Eye (tissue), 1 donor: ENCODE measurements around the gene FKBP1A.

Experiments used
- DNase-seq: peaks from one replicate; pipeline ENCODE4 v3.0.0-alpha.2; 2015

Gene FKBP1A

DNA sequence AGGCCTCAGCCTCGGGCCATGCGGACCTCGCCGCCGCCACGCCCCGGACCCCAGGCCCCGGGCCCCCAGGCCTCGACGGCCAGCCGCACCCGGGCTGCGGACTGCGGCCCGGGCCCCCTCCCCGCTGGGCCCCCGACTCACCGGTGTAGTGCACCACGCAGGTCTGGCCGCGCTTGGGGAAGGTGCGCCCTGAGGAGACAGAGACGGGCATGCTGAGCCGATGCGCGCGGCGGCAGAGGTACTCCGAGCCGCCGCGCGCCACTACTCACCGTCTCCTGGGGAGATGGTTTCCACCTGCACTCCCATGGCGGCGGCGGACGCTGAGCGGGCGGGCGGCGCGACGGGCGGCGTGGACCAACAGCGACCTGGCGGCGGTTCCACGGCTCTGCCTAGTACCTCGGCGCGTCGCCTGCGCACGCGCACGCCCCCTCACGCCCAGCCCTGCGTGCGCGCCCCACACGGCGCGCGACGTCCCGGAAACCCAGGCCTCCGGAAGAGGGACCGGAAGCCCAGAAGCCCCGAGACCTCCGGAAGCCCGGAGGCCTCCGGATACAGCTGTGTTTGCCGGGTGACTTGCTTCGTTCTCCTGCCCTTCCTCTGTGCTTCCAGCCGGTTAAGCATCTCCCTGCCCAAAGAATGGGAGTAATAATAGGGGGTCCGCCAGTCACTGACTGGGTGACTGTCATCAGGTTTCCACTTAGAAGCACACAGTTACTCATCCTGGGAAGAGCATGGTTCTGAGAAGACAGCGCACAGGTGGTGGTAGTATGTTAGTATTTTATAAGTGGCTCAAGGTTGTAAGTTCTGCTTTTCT, at the start of gene FKBP1A:
FKBP1A (minus strand) TSS at position 362 of the 814 bp plus-strand sequence; CDS start at position 306, 56 bp downstream.
- peak; percentile 96 for DNase-seq

DNA sequence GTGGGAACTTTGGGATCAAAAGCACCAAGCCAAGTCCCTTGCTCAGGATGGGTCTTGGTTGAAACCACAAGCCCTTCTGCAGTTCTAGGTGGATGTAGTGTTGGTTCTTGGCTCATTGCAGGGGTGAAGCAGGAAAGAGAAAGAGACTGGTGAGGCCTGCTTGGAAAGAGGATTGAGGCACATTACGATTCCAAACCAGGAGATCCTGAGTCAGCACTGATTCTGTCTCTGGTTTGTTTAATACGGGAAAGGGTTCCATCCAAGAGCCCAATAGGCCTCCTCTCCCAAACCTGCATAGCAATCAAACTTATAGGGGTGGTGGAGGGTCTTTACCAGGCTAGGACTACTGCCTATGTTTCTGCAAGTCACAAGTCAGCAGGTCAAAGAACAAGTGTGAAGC, 49.5 kb upstream of the FKBP1A start:
- DNase-seq = no peak

DNA sequence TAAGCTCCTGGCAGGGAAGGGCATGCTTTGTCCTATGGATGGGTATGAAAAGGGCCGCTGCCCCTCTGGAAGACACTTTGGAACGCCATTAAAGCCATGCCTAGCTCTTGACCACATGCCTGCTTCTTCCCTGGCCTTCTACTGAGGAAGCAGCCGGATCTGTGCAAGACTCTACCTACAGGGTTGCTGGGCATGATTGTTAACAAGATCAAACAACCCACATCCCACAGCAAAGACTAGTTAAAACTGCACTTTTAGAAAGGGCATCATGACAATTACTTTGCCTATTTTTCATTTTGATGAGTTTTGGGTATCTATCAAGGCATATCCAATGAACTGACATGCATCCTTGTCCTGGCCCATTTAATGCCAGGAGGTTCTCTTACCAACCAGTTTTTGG, 48.3 kb upstream of the FKBP1A start:
- DNase-seq = no peak

DNA sequence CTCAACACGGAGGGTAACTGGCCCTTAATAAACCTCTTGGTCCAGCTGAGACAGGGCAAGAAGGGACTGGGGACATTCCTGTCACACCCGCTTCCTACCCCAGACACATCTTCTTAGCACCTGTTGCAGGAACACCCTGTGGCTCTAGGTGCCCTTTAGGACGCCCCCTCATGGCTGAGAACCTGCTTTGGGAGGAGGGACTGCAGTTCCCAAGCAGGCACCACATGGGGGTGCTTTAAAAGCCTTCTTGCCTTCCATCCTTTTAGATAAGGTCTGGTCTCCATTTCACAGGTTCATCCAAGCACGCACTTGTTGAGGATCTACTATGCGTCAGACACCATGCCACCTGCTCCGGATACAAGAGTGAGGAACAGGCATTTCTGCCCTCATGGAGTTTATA, 47.2 kb upstream of the FKBP1A start:
- no peak for DNase-seq

DNA sequence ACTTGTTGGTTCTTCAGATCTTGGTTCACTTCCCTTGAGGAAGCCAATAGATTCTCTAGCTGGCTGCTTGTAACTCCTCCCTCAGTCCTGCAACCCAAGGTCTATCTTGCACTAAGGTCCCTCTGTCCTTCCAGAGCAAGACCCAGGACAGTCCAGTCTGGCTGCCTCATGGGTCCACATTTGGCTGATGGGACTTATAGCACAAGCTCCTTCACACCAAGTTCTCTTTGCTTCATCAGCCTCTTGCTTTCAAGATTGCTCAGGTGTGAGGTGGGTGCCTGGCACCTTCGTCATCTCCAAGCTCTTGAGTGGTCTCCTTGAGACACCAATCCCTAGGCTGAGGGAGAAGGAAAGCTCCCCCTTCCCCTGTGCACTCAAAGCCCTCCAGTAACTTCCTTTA, 45.5 kb upstream of the FKBP1A start:
- no peak for DNase-seq

DNA sequence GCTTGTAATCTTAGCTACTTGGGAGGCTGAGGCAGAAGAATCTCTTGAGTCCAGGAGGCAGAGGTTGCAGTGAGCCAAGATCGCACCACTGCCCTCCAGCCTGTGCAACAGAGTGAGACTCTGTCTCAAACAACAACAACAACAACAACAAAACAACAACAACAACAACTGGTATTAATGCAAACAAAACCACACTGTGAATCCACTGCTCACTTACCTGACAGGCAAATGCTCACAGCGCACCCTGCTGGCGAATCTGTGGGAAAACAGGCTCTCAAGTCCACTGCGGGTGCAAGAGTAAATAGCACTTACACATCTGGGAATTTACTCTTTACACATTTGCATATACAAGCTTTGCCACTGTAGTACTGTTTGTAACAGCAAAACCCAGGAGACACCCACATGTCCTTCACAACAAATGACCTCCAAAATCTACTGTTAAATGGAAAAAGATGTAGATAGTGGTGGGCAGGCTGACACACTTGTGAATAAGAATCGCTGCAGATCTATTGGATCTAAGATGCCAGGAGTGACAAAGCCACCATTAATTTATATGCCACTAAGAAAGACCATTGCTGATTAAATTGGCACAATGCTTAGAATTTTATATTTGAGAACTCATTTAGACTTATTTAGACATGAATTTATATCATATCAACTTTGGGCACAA, 44.5 kb upstream of the FKBP1A start:
- DNase-seq = peak; percentile 82

DNA sequence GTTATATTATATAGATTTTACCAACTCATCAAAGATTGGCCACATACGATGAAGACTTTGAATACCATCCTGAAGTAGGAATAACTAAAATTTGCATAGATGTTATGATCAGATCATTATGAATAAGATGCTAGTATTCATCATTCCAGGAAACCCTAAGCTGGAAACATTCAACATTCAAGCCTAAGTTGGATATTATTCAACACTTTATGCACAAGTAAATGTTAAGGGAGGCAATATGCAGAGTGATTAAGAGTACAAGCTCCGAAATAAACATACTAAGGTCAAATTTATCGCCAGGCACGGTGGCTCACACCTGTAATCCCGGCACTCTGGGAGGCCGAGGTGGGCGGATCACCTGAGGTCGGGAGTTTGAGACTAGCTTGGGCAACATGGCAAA, 43.4 kb upstream of the FKBP1A start:
- DNase-seq = no peak

DNA sequence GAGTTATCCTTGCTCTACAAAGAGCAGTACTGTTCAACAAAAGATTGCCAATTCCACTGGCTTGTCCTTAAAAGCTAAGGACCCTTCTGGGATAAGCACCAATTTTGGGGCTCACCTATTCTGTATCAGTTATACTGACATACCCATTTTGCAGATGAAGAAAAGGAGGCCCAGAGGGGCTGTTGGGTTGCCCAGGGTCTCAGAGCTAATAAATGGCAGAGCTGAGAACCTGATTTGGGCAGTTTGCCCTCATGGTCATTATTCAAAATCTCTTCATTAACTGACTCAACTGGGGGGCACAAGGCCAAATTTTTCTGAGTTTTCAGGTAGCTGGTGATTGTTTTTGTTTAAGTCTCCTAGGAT, 42.5 kb upstream of the FKBP1A start:
- DNase-seq = no peak

DNA sequence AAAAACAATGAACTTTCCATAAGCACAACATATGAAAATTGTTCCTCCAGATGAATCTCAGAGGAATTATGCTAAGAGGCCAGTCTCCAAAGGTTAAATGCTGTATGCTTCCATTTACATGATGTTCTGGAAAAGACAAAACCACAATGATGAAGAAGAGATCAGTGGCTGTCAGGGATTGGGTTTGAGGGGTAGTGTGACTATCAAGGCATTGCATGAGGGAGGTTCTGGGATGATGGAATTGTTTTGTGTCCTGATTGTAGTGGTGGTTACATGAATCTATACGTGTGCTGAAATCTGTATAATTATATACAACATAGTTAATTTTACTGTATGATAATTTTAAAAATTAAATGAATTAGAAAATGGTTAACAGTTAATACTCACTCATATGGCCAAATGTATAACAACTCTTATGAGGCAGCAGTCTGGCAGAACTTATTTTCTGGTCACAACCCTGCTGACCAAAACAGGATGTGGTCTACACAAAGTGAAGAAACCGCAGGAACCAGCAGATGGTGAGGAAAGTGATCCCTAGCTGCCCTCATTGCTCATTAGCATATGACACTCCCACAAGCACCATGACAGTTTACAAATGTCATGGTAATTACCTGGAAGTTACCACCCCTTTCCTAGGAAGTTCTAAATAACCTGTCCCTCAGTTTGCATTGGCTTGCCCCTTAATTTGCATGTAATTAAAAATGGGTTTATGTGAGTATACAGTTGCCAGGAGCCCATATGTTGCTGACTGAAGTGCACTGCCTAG, 41.9 kb upstream of the FKBP1A start:
- no peak for DNase-seq

DNA sequence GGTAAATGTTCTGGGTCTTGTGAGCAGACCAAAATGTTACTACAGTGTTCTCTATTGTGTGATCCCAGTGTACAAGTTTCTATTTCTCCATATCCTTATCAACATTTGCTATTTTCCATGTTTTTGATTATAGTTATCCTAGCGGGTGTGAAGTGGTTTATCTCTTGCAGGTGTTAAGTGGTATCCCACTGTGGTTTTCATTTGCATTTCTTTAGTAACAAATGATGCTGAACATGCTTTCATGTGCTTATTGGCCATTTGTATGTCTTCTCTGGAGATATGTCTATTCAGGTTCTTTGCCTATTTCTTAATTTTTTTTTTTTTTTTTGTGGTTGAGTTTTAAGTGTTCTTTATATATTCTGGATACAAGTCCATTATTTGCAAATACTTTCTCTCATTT, 38.3 kb upstream of the FKBP1A start:
- DNase-seq = no peak

DNA sequence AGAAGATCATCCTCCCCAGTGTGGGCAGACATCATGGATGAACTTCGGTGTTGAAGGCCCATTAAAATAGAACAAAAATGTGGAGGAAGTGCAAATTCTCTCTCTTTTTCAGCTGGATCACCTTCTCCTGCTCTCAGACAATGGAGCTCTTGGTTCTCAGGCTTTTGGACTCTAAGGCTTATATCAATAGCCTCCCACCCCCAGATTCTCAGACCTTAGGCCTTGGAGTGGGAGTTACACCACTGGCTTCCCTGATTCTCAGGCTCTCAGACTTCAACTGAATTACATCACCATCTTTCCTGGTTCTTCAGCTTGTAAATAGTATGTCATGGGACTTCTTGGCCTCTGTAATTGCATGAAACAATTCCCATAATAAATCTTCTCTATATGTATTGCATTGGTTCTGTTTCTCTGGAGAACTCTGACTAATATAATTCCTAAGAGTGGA, 37.2 kb upstream of the FKBP1A start:
- no peak for DNase-seq

DNA sequence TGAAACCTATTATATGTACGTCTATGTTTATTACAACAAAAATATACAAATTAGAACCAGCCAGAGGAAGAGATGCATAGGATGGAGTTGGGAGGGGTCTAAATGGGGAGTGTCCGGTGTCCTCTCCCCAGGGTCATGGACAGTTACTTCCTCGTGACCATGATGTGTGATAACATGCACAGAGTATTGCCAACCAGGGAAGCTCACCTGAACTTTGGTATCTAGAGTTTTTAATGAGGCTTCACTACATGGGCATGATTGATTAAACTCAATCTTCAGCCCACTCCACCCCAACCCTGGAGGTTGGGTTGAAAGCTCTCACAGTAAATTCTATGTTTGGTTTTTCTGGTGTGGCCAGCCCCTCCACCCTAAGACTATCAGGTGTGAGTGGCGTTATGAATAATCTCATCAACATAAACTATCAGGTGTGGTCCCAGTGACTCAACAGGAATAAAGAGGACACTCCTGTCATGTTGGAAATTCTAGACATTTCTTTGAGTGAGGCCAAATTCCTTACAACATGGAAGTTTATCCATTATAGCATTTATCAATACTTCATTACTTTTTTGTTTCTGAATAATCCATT, 36.4 kb upstream of the FKBP1A start:
- no peak for DNase-seq

DNA sequence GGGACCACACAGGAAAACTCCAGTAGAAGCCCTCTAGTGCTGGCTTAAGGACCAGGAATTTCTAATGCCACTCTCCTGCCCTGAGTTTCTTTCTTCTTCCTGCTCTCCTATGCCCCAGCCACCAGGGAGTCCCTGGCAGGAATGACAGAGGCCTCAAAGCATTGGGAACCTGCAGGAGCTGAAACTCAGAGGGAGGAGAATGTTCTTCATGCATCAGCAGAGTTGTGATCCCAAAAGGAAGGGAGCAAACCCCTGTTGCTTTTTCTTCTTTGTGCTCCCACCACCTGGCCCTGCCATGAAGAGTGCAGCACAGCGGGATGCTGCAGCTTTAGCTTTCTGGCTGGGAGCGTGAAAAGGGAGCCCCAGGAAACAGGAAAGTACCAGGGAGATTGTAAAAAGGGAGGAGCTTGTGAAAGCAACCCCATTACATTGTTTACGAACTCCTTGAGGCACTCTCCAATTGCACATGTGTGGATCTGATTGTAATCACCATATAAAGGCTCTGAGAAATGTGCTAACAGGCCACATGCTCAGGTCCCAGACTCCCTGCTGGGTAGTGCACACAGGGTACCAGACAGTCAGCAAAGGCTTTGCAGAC, 34.7 kb upstream of the FKBP1A start:
- DNase-seq = peak; percentile 65

DNA sequence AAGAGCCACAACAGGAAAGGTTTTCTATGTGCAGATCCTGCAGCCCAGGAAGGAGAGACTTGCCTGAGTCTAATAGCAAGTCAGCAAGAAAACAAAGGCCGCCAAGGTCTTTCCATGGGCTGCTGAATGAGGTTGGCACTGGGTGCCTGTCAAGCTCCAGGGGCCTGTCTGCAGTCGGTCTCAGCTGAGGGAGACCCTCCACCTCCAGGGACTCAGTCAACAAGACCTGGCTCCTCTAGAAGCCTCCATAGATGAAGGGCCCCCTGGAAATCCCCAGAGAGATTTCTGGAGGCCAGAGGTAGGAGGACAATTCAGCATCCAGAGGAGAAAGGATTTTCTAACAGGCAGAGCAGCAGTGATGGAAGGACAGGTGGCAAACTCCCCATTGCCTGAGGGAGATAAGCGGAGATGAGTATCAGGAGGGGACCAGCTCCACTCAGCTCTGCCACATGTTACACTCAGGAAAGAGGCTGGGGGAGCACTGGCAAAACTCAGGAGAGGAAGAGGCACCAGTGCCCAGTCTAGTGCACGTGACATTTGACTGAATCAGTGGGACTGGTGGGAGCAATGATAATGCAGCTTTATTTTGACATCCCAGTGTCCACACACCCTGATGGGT, 33.5 kb upstream of the FKBP1A start:
- no peak for DNase-seq

DNA sequence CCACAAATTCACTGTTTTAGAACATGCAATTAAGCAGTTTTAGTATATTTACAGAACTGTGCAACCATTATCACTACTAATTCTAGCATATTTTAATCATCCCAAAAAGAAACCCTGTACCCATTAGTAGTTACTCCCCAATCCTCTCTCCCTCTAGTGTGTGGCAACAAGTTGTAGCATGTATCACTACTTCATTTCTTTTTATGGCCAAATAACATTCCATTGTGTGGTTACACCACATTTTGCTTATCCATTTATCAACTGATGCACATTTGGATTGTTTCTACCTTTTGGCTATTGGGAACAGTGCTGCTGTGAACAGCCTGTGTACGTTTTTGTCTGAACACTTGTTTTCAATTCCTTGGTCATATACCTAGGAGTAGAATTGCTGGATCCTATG, 31.5 kb upstream of the FKBP1A start:
- DNase-seq = no peak

DNA sequence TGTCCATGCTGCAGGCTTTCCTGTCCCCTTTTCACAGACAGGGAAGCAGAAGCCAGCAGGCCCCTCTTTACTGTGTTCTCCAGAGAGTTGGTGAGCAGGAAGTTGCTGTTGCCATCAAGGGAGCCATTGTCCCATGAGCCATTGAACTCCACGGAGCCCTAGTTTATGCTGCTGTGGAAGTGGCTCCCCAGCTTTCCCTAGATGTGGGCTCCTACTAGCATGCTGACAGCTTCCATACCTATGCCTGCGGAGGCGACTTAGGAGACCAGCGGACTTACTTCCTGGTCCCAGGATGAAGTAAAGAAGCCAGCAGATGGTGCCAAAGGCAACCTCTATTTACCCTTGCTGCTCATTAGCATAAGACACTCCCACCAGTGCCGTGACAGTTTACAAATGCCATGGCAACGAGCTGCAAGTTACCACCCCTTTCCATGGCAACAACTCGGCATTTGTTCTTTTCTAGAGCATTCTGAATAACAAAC, 30.8 kb upstream of the FKBP1A start:
- DNase-seq = peak; percentile 56

DNA sequence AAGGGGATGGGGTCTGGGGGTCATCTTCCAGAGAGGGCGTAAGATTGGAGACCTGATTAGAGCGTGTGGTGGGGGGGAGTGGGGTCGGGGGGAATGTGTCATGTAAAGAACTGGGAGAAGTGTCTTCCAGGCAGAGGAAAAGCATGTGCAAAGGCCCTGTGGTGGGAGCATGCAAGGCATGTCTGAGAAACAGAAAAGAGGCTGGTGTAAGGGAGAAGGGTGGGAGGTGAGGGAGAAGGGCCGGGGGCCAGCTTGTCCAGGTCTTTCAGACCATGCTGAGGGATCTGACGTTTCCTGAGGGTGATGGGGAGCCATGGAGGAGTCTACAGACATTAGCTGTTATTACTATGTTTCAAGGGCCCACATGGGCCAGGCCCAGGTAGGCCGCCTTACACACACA, 30.4 kb upstream of the FKBP1A start:
- no peak for DNase-seq

DNA sequence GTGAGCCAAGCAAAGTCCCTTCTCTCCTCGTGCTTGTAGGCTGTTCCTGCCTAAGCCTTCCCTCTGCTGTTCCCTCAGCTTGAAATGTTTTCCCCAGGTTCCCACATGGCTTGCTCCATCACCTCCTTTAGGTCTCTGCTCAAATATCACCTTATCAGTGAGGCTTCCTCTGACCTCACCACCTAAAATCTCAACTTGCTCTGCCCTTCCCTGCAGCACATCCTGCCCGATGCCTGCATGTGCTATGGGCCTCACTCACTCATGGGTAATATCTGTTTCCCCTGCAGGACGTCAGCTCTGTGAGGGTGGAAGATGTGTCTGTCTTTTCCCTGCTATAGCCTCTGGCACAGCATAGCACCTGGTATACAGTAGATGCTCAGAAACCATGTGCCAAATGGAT, 29.9 kb upstream of the FKBP1A start:
- no peak for DNase-seq

DNA sequence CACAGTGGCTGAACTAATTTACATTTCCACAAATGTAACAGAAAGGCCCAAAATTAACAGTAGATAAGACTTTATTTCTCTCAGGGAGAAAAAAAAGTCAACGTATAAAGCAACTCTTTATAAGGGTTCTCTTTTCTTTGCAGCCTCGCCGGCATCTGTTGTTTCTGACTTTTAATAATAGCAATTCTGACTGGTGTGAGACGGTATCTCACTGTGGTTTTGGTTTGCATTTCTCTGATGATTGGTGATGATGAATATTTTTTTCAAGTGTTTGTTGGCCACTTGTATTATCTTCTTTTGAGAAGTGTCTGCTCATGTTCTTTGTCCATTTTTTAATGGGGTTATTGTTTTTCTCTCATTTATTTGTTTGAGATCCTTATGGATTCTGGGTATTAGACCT, 27.2 kb upstream of the FKBP1A start:
- DNase-seq = no peak

DNA sequence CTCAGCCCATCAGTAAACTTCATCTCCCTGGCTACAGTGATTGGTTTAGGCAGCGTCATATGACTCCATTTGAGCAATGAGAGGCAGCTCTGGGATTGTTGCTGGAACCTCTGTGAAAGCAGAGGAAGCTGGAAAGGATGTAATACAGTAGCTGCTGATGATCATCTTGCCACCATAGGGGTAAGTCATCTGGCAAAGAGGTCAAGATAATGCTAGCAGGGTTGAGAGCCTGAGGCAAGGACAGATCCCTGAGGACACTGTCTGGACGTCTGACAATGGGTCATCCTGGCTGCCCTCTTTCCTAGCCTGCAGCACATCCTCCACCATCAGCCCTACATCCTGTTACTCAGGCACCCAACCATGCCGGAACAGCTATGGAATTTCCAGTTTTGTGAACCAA, 25.5 kb upstream of the FKBP1A start:
- no peak for DNase-seq

DNA sequence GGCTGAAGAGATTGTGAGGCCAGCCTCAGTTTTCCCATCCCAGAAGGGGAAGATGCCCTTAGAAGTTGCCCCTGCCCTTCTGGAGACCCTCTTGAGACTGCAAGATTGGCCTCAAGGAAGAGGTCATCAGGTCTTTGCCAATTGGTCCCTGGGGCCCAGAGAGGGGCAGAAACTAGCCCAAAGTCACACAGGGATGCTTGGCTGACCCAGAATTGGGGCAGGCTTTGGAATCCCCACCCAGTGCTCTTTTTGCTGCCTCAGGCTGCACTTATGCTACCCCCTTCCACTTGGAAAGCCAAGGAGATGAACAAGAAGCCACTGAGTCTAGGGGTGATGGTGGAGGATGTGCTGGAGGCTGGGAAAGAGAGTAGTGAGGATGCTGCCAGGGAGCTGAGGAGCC, 24.9 kb upstream of the FKBP1A start:
- DNase-seq = no peak

DNA sequence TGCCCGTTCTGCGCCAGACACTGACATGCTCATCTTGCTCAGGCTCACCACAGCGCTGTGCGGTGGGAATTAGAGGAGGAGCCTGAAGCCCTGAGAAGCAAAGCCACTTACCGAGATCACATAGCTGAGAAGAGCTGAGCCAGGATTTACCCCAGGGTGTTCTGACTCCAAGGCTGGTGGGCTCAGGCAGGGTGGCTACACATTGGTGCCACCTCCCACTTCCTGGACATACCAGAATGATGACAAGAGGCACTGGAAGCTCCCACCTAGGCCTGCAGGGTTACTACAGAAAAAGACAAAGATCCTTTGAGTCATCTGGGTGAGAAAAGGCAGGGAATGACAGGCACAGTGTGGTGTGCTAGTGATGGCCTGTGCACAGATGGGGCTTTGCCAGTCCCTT, 24.4 kb upstream of the FKBP1A start:
- no peak for DNase-seq
